ENCODE measurements around the gene RAPSN.
A peak's percentile ranks its signal among the peaks of the same experiment; 100 is the strongest.

The RAPSN gene

DNA sequence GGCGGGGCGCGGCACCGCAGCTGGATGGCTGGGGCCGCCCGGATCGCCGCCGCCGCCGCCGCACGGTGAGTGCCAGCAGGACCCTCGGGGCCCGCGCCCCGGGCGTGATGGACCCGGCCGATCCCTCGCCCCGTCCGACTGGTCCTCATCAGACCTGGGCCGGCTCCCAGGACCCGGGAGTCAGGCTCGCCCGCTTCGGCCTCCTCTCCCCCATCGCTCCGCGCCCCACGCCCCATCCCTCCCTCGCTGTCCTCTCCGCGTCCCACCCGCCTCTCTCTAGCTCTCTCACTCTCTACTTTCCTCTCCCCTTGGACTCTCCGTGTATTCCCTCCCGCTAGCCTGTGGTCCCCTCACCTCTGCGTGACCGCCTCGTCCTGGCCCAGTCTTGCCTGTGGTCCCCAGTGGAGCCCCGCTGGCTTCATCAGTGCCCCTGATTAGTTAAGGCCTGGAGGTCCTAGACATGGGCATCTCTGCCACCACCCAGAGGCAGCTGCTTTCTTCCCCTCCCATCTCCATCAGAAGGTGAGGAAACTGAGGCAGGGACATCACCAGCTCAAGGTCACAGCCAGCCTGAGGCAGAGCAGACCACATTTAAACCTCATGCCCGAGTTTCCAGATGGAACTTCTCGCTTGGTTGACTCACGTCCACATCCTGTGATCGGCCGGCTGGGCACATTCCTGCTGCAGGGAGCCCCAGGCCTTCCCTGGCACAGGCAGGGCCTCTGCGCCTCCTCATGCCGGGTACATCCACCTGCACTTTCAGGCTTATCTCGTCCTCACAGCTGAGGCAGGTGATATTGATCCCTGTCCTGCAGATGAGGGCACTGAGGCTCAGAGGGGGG, 40.1 kb downstream of the RAPSN start:
- H3K4ac ChIP-seq (ENCODE audit: low read depth, low read length), result no peak overlapping the region
- H3K9ac ChIP-seq (ENCODE audit: low read length), result peak overlapping the region; percentile 98
- peak overlapping the region; percentile 92 for H3K4me3 ChIP-seq (ENCODE audit: low read length)
- H4K8ac ChIP-seq (ENCODE audit: low read depth, low read length), result no peak overlapping the region
- peak; percentile 46 for DNase-seq
- H3K56ac ChIP-seq (ENCODE audit: low read length), result peak overlapping the region; percentile 100
- H3K27me3 ChIP-seq (ENCODE audit: insufficient read depth, low read length, poor library complexity), result no peaks in the 10 kb centered on the region
- no peak overlapping the region for H2BK15ac ChIP-seq (replicated peaks; ENCODE audit: low read depth)
- peaks cover 4% of the 10 kb centered on the region for H3K79me1 ChIP-seq (ENCODE audit: low read length)
- H3K18ac ChIP-seq (ENCODE audit: low read length), result peak overlapping the region; percentile 41
- peak overlapping the region; percentile 64 for H3K27ac ChIP-seq (ENCODE audit: low read depth, low read length)
- H2BK5ac ChIP-seq (ENCODE audit: low read length), result peak overlapping the region; percentile 44
- H3K4me1 ChIP-seq (ENCODE audit: control insufficient read depth, low read depth, low read length), result peaks cover 5% of the 10 kb centered on the region
- H2BK120ac ChIP-seq (ENCODE audit: low read depth, low read length), result no peak overlapping the region
- H3K23ac ChIP-seq (ENCODE audit: low read length), result peak overlapping the region; percentile 29
- WGBS (ENCODE audit: extremely low coverage, insufficient coverage, low lambda C conversion rate), result no CpG with 5 or more reads among the region's 50 CpGs
- no peaks in the 10 kb centered on the region for H3K79me2 ChIP-seq (ENCODE audit: control insufficient read depth, insufficient read depth, low read length)
- no peaks in the 10 kb centered on the region for H3K36me3 ChIP-seq (ENCODE audit: control insufficient read depth, insufficient read depth, low read length)
- H4K5ac ChIP-seq (ENCODE audit: low read length), result peak overlapping the region; percentile 49
- peak overlapping the region; percentile 98 for H3K4me2 ChIP-seq (ENCODE audit: low read length)
- H2AK5ac ChIP-seq (ENCODE audit: low read length), result peak overlapping the region; percentile 96

- Histone ChIP-seq H3K79me1 (ENCODE audit: low read length) (peaks cover 4% of the 10 kb centered on the region), H2BK15ac (replicated peaks; ENCODE audit: low read depth) (no peak within 1 kb of the TSS), H3K27me3 (ENCODE audit: insufficient read depth, low read length, poor library complexity) (no peaks in the 10 kb centered on the region), H4K5ac (ENCODE audit: low read length) (peak within 1 kb of the TSS; percentile 49), H3K23ac (ENCODE audit: low read length) (peak within 1 kb of the TSS; percentile 29), H3K27ac (ENCODE audit: low read depth, low read length) (peak within 1 kb of the TSS; percentile 86), H3K9ac (ENCODE audit: low read length) (peak within 1 kb of the TSS; percentile 98), H3K4ac (ENCODE audit: low read depth, low read length) (peak within 1 kb of the TSS; percentile 49), H3K18ac (ENCODE audit: low read length) (peak within 1 kb of the TSS; percentile 62), H3K79me2 (ENCODE audit: control insufficient read depth, insufficient read depth, low read length) (no peaks in the 10 kb centered on the region), H3K56ac (ENCODE audit: low read length) (peak within 1 kb of the TSS; percentile 100), H2AK5ac (ENCODE audit: low read length) (peak within 1 kb of the TSS; percentile 96), H3K4me1 (ENCODE audit: control insufficient read depth, low read depth, low read length) (peaks cover 5% of the 10 kb centered on the region), H2BK5ac (ENCODE audit: low read length) (peak within 1 kb of the TSS; percentile 44), H2BK120ac (ENCODE audit: low read depth, low read length) (no peak within 1 kb of the TSS), H3K4me3 (ENCODE audit: low read length) (peak within 1 kb of the TSS; percentile 92), H3K36me3 (ENCODE audit: control insufficient read depth, insufficient read depth, low read length) (no peaks in the 10 kb centered on the region), H4K8ac (ENCODE audit: low read depth, low read length) (no peak within 1 kb of the TSS), H3K4me2 (ENCODE audit: low read length) (peak within 1 kb of the TSS; percentile 98)
- WGBS (ENCODE audit: extremely low coverage, insufficient coverage, low lambda C conversion rate), result no CpG with 5 or more reads among the region's 70 CpGs
- peak; percentile 97 for DNase-seq
These were observed 41.0 kb downstream of the RAPSN start, which contains the start of gene SLC39A13 for GRCh38 chr11:47407746-47408590. TSS of gene SLC39A13 (plus strand) at chr11:47408590. CDS start at chr11:47410095, 1,505 bp downstream.

- H3K36me3 ChIP-seq (ENCODE audit: control insufficient read depth, insufficient read depth, low read length), result no peaks in the 10 kb centered on the region
- H3K79me2 ChIP-seq (ENCODE audit: control insufficient read depth, insufficient read depth, low read length), result no peaks in the 10 kb centered on the region
- H3K18ac ChIP-seq (ENCODE audit: low read length), result no peak overlapping the region
- no CpG with 5 or more reads among the region's 12 CpGs for WGBS (ENCODE audit: extremely low coverage, insufficient coverage, low lambda C conversion rate)
- peak overlapping the region; percentile 86 for H3K27ac ChIP-seq (ENCODE audit: low read depth, low read length)
- H3K4me1 ChIP-seq (ENCODE audit: control insufficient read depth, low read depth, low read length), result peaks cover 5% of the 10 kb centered on the region
- no peak overlapping the region for H4K8ac ChIP-seq (ENCODE audit: low read depth, low read length)
- peak overlapping the region; percentile 42 for H3K4me3 ChIP-seq (ENCODE audit: low read length)
- H3K56ac ChIP-seq (ENCODE audit: low read length), result peak overlapping the region; percentile 85
- H3K79me1 ChIP-seq (ENCODE audit: low read length), result peaks cover 4% of the 10 kb centered on the region
- peak overlapping the region; percentile 75 for H3K9ac ChIP-seq (ENCODE audit: low read length)
- H2BK15ac ChIP-seq (replicated peaks; ENCODE audit: low read depth), result no peak overlapping the region
- H2BK120ac ChIP-seq (ENCODE audit: low read depth, low read length), result no peak overlapping the region
- DNase-seq, result peak; percentile 60
- peak overlapping the region; percentile 0 for H2BK5ac ChIP-seq (ENCODE audit: low read length)
- no peaks in the 10 kb centered on the region for H3K27me3 ChIP-seq (ENCODE audit: insufficient read depth, low read length, poor library complexity)
- peak overlapping the region; percentile 49 for H3K4ac ChIP-seq (ENCODE audit: low read depth, low read length)
- H3K4me2 ChIP-seq (ENCODE audit: low read length), result peak overlapping the region; percentile 65
- H4K5ac ChIP-seq (ENCODE audit: low read length), result no peak overlapping the region
- no peak overlapping the region for H3K23ac ChIP-seq (ENCODE audit: low read length)
- no peak overlapping the region for H2AK5ac ChIP-seq (ENCODE audit: low read length)
These were observed 41.8 kb downstream of the RAPSN start for GRCh38 chr11:47406896-47407745.

- WGBS (ENCODE audit: extremely low coverage, insufficient coverage, low lambda C conversion rate), result no CpG with 5 or more reads among the region's 3 CpGs
- no peak overlapping the region for H3K4me3 ChIP-seq (ENCODE audit: low read length)
These were observed 45.4 kb downstream of the RAPSN start for GRCh38 chr11:47403571-47403970.

DNA sequence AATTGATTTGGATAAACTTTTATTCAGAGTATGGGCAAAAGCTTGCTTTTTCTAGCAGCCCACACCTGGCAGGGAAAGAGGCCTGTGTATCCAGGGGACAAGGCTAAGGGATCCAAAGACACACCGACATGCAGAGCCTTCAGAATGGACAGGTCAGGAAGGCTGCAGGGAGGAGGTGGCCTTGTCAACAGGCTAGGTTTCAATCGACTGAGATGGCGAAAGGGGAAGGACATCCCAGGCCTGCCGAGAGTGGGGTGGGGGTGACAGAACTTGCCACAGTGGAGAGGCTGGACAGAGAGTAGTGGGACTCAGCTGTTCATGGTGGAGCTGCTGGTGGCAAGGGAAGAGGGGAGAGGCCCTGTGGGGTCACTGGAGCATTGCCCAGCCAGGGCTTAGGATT, 45.8 kb downstream of the RAPSN start:
- H3K79me2 ChIP-seq (ENCODE audit: control insufficient read depth, insufficient read depth, low read length), result no peaks in the 10 kb centered on the region
- no peak overlapping the region for H3K23ac ChIP-seq (ENCODE audit: low read length)
- H3K27ac ChIP-seq (ENCODE audit: low read depth, low read length), result no peak overlapping the region
- no peaks in the 10 kb centered on the region for H3K36me3 ChIP-seq (ENCODE audit: control insufficient read depth, insufficient read depth, low read length)
- H3K79me1 ChIP-seq (ENCODE audit: low read length), result no peaks in the 10 kb centered on the region
- H3K56ac ChIP-seq (ENCODE audit: low read length), result peak overlapping the region; percentile 0
- no peak overlapping the region for H3K4me2 ChIP-seq (ENCODE audit: low read length)
- no peak overlapping the region for H3K4ac ChIP-seq (ENCODE audit: low read depth, low read length)
- WGBS (ENCODE audit: extremely low coverage, insufficient coverage, low lambda C conversion rate), result no CpG with 5 or more reads among the region's 4 CpGs
- peaks cover 8% of the 10 kb centered on the region for H3K4me1 ChIP-seq (ENCODE audit: control insufficient read depth, low read depth, low read length)
- H4K5ac ChIP-seq (ENCODE audit: low read length), result no peak overlapping the region
- no peak overlapping the region for H3K18ac ChIP-seq (ENCODE audit: low read length)
- no peak overlapping the region for H3K4me3 ChIP-seq (ENCODE audit: low read length)
- no peak overlapping the region for H2BK5ac ChIP-seq (ENCODE audit: low read length)
- no peak overlapping the region for H2AK5ac ChIP-seq (ENCODE audit: low read length)
- no peak overlapping the region for H3K9ac ChIP-seq (ENCODE audit: low read length)
- no peak for DNase-seq
- no peaks in the 10 kb centered on the region for H3K27me3 ChIP-seq (ENCODE audit: insufficient read depth, low read length, poor library complexity)
- H2BK120ac ChIP-seq (ENCODE audit: low read depth, low read length), result no peak overlapping the region
- no peak overlapping the region for H2BK15ac ChIP-seq (replicated peaks; ENCODE audit: low read depth)
- no peak overlapping the region for H4K8ac ChIP-seq (ENCODE audit: low read depth, low read length)

More at GRCh38 chr11:47403571-47403970, 45.4 kb downstream of the RAPSN start:
- H3K4me2 ChIP-seq (ENCODE audit: low read length), result no peak overlapping the region
- H2BK120ac ChIP-seq (ENCODE audit: low read depth, low read length), result no peak overlapping the region
- H2AK5ac ChIP-seq (ENCODE audit: low read length), result no peak overlapping the region
- H3K9ac ChIP-seq (ENCODE audit: low read length), result no peak overlapping the region
- DNase-seq, result no peak
- H3K79me1 ChIP-seq (ENCODE audit: low read length), result no peaks in the 10 kb centered on the region
- no peak overlapping the region for H3K18ac ChIP-seq (ENCODE audit: low read length)
- peak overlapping the region; percentile 53 for H3K56ac ChIP-seq (ENCODE audit: low read length)
- no peaks in the 10 kb centered on the region for H3K36me3 ChIP-seq (ENCODE audit: control insufficient read depth, insufficient read depth, low read length)
- no peak overlapping the region for H3K27ac ChIP-seq (ENCODE audit: low read depth, low read length)
- H3K4me1 ChIP-seq (ENCODE audit: control insufficient read depth, low read depth, low read length), result peaks cover 5% of the 10 kb centered on the region
- no peaks in the 10 kb centered on the region for H3K79me2 ChIP-seq (ENCODE audit: control insufficient read depth, insufficient read depth, low read length)
- H3K23ac ChIP-seq (ENCODE audit: low read length), result no peak overlapping the region
- no peak overlapping the region for H4K5ac ChIP-seq (ENCODE audit: low read length)
- peak overlapping the region; percentile 16 for H2BK5ac ChIP-seq (ENCODE audit: low read length)
- H3K27me3 ChIP-seq (ENCODE audit: insufficient read depth, low read length, poor library complexity), result no peaks in the 10 kb centered on the region
- H3K4ac ChIP-seq (ENCODE audit: low read depth, low read length), result no peak overlapping the region
- H2BK15ac ChIP-seq (replicated peaks; ENCODE audit: low read depth), result no peak overlapping the region
- H4K8ac ChIP-seq (ENCODE audit: low read depth, low read length), result no peak overlapping the region
